Osteoblast (primary cell): ENCODE measurements around the gene CCDC138. TPM values are rescaled to one million over a fixed set of nuclear protein-coding genes. Genes with fewer than 3 reads are reported as not detected.

ENCODE experiments used
- DNase-seq: peaks from one replicate; pipeline ENCODE4 v3.0.0; 2011; ENCODE audit warnings: low spot score, mixed read lengths; ENCODE audit not compliant: insufficient read length; ENCODE audit errors: missing footprints
- H2AFZ ChIP-seq: 2 replicates; pipeline ENCODE4 v1.6.0; 2011; ENCODE audit warnings: mild to moderate bottlenecking, low read length
- H3K27ac ChIP-seq: 2 replicates; pipeline ENCODE4 v1.5.1; 2011; ENCODE audit warnings: mild to moderate bottlenecking, low read depth, low read length, moderate library complexity
- H3K27me3 ChIP-seq: 2 replicates; pipeline ENCODE4 v1.6.0; 2012; ENCODE audit warnings: mild to moderate bottlenecking, control low read depth, inconsistent platforms, low read length, moderate library complexity; ENCODE audit not compliant: insufficient read depth
- H3K36me3 ChIP-seq: 2 replicates; pipeline ENCODE4 v1.5.1; 2011; ENCODE audit warnings: mild to moderate bottlenecking, low read length, control low read depth, moderate library complexity; ENCODE audit not compliant: insufficient read depth
- H3K4me1 ChIP-seq: 2 replicates; pipeline ENCODE4 v1.5.1; 2011; ENCODE audit warnings: mild to moderate bottlenecking, low read length, control low read depth, moderate library complexity; ENCODE audit not compliant: insufficient read depth
- H3K4me2 ChIP-seq: 2 replicates; pipeline ENCODE4 v1.6.0; 2011; ENCODE audit warnings: mild to moderate bottlenecking, low read length; ENCODE audit not compliant: insufficient read depth
- H3K4me3 ChIP-seq: fragments of 200-600 bp; sonication (generic); 3 replicates; pipeline ENCODE4 v1.5.1; 2012; ENCODE audit warnings: mild to moderate bottlenecking, low read length, inconsistent platforms; ENCODE audit not compliant: insufficient read depth
- H3K79me2 ChIP-seq: 2 replicates; pipeline ENCODE4 v1.6.0; 2012; ENCODE audit warnings: mild to moderate bottlenecking, low read length, control low read depth, inconsistent platforms; ENCODE audit not compliant: insufficient read depth
- H3K9me3 ChIP-seq: 2 replicates; pipeline ENCODE4 v1.5.1; 2011; ENCODE audit warnings: low read depth, low read length, control low read depth
- H4K20me1 ChIP-seq: 2 replicates; pipeline ENCODE4 v1.6.0; 2012; ENCODE audit warnings: mild to moderate bottlenecking, low read length, control low read depth; ENCODE audit not compliant: insufficient read depth
- CTCF ChIP-seq: IDR thresholded peaks from 2 replicates; pipeline ENCODE4 v1.5.1; 2011; ENCODE audit warnings: mild to moderate bottlenecking, low read depth, low read length, moderate library complexity; ENCODE audit errors: extremely low read depth
- small RNA-seq: library from RNA; depleted of rRNA; stranded (forward); fragments of <200 nt; gene quantifications from one replicate; pipeline ENCODE3, GENCODE V24; 2012
- total RNA-seq: library from RNA; depleted of rRNA; stranded (reverse); fragments of >200 nt; gene quantifications from 2 replicates; pipeline ENCODE4 v1.2.3, GENCODE V29; 2012

Gene CCDC138
- total RNA-seq, 1 donor: 5.1 TPM

- Histone ChIP-seq H3K79me2 (no peaks in the 10 kb centered on the region), H3K36me3 (no peaks in the 10 kb centered on the region), H3K27ac (no peak overlapping the region), H3K4me3 (no peak overlapping the region), H2AFZ (no peak overlapping the region), H3K4me2 (no peak overlapping the region), H3K9me3 (no peaks in the 10 kb centered on the region), H3K4me1 (no peaks in the 10 kb centered on the region), H3K27me3 (peaks cover 17% of the 10 kb centered on the region), H4K20me1 (no peaks in the 10 kb centered on the region)
- DNase-seq: no peak
- no peak for TF ChIP-seq CTCF
Observed at GRCh38 chr2:108924580-108925251, 138.1 kb downstream of the CCDC138 start.

GRCh38 chr2:108925286-108925685, 138.7 kb downstream of the CCDC138 start:
- Histone ChIP-seq H3K9me3 (no peaks in the 10 kb centered on the region), H4K20me1 (no peaks in the 10 kb centered on the region), H3K4me1 (no peaks in the 10 kb centered on the region), H3K36me3 (no peaks in the 10 kb centered on the region), H3K79me2 (no peaks in the 10 kb centered on the region), H2AFZ (no peak overlapping the region), H3K27ac (no peak overlapping the region), H3K4me3 (no peak overlapping the region), H3K27me3 (peaks cover 15% of the 10 kb centered on the region), H3K4me2 (no peak overlapping the region)
- no peak for DNase-seq
- no peak for TF ChIP-seq CTCF

- Histone ChIP-seq H2AFZ (no peak overlapping the region), H3K36me3 (no peaks in the 10 kb centered on the region), H3K4me2 (no peak overlapping the region), H3K27me3 (peaks cover 15% of the 10 kb centered on the region), H4K20me1 (no peaks in the 10 kb centered on the region), H3K27ac (no peak overlapping the region), H3K79me2 (no peaks in the 10 kb centered on the region), H3K9me3 (no peaks in the 10 kb centered on the region), H3K4me3 (no peak overlapping the region), H3K4me1 (no peaks in the 10 kb centered on the region)
- no peak for TF ChIP-seq CTCF
- no peak for DNase-seq
Observed at GRCh38 chr2:108925735-108926134, 139.2 kb downstream of the CCDC138 start.

Small RNA genes lying within 50 kb of the gene (small RNA-seq; reads per million reads assigned to genes)
- gene AC073415.1: not detected

Other genes with a start within 250 kb of the CCDC138 start
- gene RANBP2, start 67.3 kb upstream of the CCDC138 start, total RNA-seq: 67.2 and 74.9 TPM in 2 replicates
- gene EDAR, start 202.4 kb downstream of the CCDC138 start, total RNA-seq: not detected in 2 replicates